Type B pancreatic cell (in vitro differentiated cells): Measurements from ENCODE around the gene APOBEC3G. TPM values are rescaled to one million over a fixed set of nuclear protein-coding genes. Genes with fewer than 3 reads are reported as not detected.
A peak's percentile ranks its signal among the peaks of the same experiment; 100 is the strongest.

Source experiments
- DNase-seq: peaks from one replicate; pipeline ENCODE4 v3.0.0; 2021; ENCODE audit warnings: mixed read lengths; ENCODE audit not compliant: unreplicated experiment; ENCODE audit errors: extremely low spot score
- H3K27ac Mint-ChIP-seq: 2 replicates; pipeline ENCODE4 v1.8.0; 2021; ENCODE audit warnings: mild to moderate bottlenecking, mixed read lengths
- H3K27me3 Mint-ChIP-seq: 2 replicates; pipeline ENCODE4 v1.8.0; 2021; ENCODE audit warnings: mixed read lengths
- H3K36me3 Mint-ChIP-seq: 2 replicates; pipeline ENCODE4 v1.8.0; 2021; ENCODE audit warnings: mixed read lengths
- H3K4me1 Mint-ChIP-seq: one replicate; pipeline ENCODE4 v1.8.0; 2021; ENCODE audit warnings: mixed read lengths; ENCODE audit not compliant: unreplicated experiment
- H3K4me3 Mint-ChIP-seq: 2 replicates; pipeline ENCODE4 v1.8.0; 2021; ENCODE audit warnings: mild to moderate bottlenecking, mixed read lengths
- H3K9me3 Mint-ChIP-seq: 2 replicates; pipeline ENCODE4 v1.8.0; 2021; ENCODE audit warnings: mixed read lengths
- CTCF ChIP-seq: fragments of 200-600 bp; sonication (generic); conservative IDR thresholded peaks from 2 replicates; pipeline ENCODE4 v1.5.0; 2021; ENCODE audit warnings: antibody characterized with exemption, mild to moderate bottlenecking
- total RNA-seq: library from RNA; stranded (reverse); gene quantifications from 2 replicates; pipeline ENCODE4 v1.2.1, GENCODE V29; 2021; ENCODE audit warnings: low replicate concordance

The APOBEC3G gene
- total RNA-seq, 1 donor from 2014 or later: 5.6 TPM

GRCh38 chr22:39094717-39095389 lies 17.8 kb downstream of the APOBEC3G start:
- H3K4me1 Mint-ChIP-seq: peaks cover 19% of the 10 kb centered on the region
- H3K9me3 Mint-ChIP-seq: no peaks in the 10 kb centered on the region
- H3K4me3 Mint-ChIP-seq: no peak overlapping the region
- H3K27me3 Mint-ChIP-seq: no peaks in the 10 kb centered on the region
- H3K36me3 Mint-ChIP-seq: no peaks in the 10 kb centered on the region
- no peak for DNase-seq
- no peak for TF ChIP-seq CTCF
- no peak overlapping the region for H3K27ac Mint-ChIP-seq

- Mint-ChIP-seq H3K4me3 (no peak overlapping the region), H3K4me1 (peaks cover 19% of the 10 kb centered on the region), H3K9me3 (no peaks in the 10 kb centered on the region), H3K27me3 (no peaks in the 10 kb centered on the region), H3K36me3 (no peaks in the 10 kb centered on the region), H3K27ac (no peak overlapping the region)
- no peak for DNase-seq
- no peak for TF ChIP-seq CTCF
These were observed 18.9 kb downstream of the APOBEC3G start for GRCh38 chr22:39095971-39096370.

GRCh38 chr22:39097098-39098020 lies 20.3 kb downstream of the APOBEC3G start, which contains the start of gene APOBEC3H:
APOBEC3H (plus strand) TSS chr22:39097244; CDS start chr22:39100279, 3,035 bp downstream.
- no peak for DNase-seq
- H3K4me1 Mint-ChIP-seq: peaks cover 19% of the 10 kb centered on the region
- no peaks in the 10 kb centered on the region for H3K36me3 Mint-ChIP-seq
- no peak within 1 kb of the TSS for H3K4me3 Mint-ChIP-seq
- no peaks in the 10 kb centered on the region for H3K27me3 Mint-ChIP-seq
- no peaks in the 10 kb centered on the region for H3K9me3 Mint-ChIP-seq
- H3K27ac Mint-ChIP-seq: peak within 1 kb of the TSS; percentile 81
- no peak for TF ChIP-seq CTCF

- Mint-ChIP-seq H3K27me3 (no peaks in the 10 kb centered on the region), H3K4me3 (no peak overlapping the region), H3K36me3 (no peaks in the 10 kb centered on the region), H3K9me3 (no peaks in the 10 kb centered on the region), H3K4me1 (peaks cover 19% of the 10 kb centered on the region), H3K27ac (peak overlapping the region; percentile 81)
- DNase-seq: no peak
- TF ChIP-seq CTCF: no peak
These were observed 21.0 kb downstream of the APOBEC3G start for GRCh38 chr22:39098026-39098425.

GRCh38 chr22:39098576-39098975 lies 21.5 kb downstream of the APOBEC3G start:
- no peaks in the 10 kb centered on the region for H3K36me3 Mint-ChIP-seq
- TF ChIP-seq CTCF: no peak
- DNase-seq: no peak
- H3K4me3 Mint-ChIP-seq: no peak overlapping the region
- H3K9me3 Mint-ChIP-seq: no peaks in the 10 kb centered on the region
- H3K4me1 Mint-ChIP-seq: peaks cover 19% of the 10 kb centered on the region
- H3K27me3 Mint-ChIP-seq: no peaks in the 10 kb centered on the region
- no peak overlapping the region for H3K27ac Mint-ChIP-seq
